Vagina (tissue), 2 donors: ENCODE data around the gene CCDC186. TPM values are rescaled to one million over a fixed set of nuclear protein-coding genes. Genes with fewer than 3 reads are reported as not detected.

Source experiments
- microRNA counts, 2 donors: library from miRNA; unstranded; fragments of <30 nt; microRNA quantifications; one replicate each; lab custom pipeline; 2016 to 2017
- small RNA-seq: library from RNA; depleted of rRNA; stranded (forward); fragments of <200 nt; gene quantifications from one replicate; pipeline ENCODE3, GENCODE V24; 2016
- total RNA-seq: library from RNA; depleted of rRNA; stranded (reverse); fragments of >200 nt; gene quantifications from one replicate; pipeline ENCODE4 v1.2.3, GENCODE V29; 2016

CCDC186 gene
- total RNA-seq, 1 donor from 2014 or later: 25.5 TPM

MicroRNAs within 50 kb of the gene (microRNA counts, 767-probe panel; counts per million panel counts)
- microRNA hsa-miR-2110 (lab: Ali Mortazavi, UCI): 238 to 261 counts per million in 2 donors

Small RNA genes within 50 kb of the gene (small RNA-seq; reads per million reads assigned to genes)
- gene RF02277 (not detected), gene RNU6-709P (not detected)

Other genes with a start within 250 kb of the CCDC186 start
- not detected for gene ADRB1, start 130.3 kb downstream of the CCDC186 start, total RNA-seq
- not detected for gene TDRD1, start 5.2 kb upstream of the CCDC186 start, total RNA-seq
- gene VWA2, start 65.1 kb upstream of the CCDC186 start, total RNA-seq: 2.9 TPM
- 29.5 TPM for gene AFAP1L2, start 230.3 kb upstream of the CCDC186 start, total RNA-seq